Measurements from ENCODE around the gene COX11. TPM values are rescaled to one million over a fixed set of nuclear protein-coding genes. Genes with fewer than 3 reads are reported as not detected.
A peak's percentile ranks its signal among the peaks of the same experiment; 100 is the strongest.

COX11 gene
- total and polyA plus RNA-seq, 2 experiments from 2014 or later: 38.9 to 46.8 TPM

- in situ Hi-C loops (cut with MboI): no loop called here
- Histone ChIP-seq H3K4me3 (no peak overlapping the region), H3K4me1 (ENCODE audit: insufficient read depth) (peaks cover 32% of the 10 kb centered on the region), H2AFZ (no peak overlapping the region), H3K9me2 (ENCODE audit: insufficient read depth) (no peaks in the 10 kb centered on the region), H3F3A (ENCODE audit: insufficient read depth) (peaks cover 19% of the 10 kb centered on the region), H3K27ac (no peak overlapping the region), H3K4me2 (ENCODE audit: unreplicated experiment) (no peak overlapping the region), H3K27me3 (replicated peaks; ENCODE audit: insufficient read depth) (no peaks in the 10 kb centered on the region), H4K20me1 (ENCODE audit: insufficient read depth) (no peaks in the 10 kb centered on the region), H3K9me3 (ENCODE audit: low read depth) (no peaks in the 10 kb centered on the region), H3K36me3 (ENCODE audit: low read depth) (no peaks in the 10 kb centered on the region), H3K9ac (no peak overlapping the region), H3K79me2 (ENCODE audit: insufficient read depth) (no peaks in the 10 kb centered on the region)
- no peak for DNase-seq
- WGBS, 2 experiments (ENCODE audit: low coverage in 1 of 2, low lambda C conversion rate in 2 of 2, missing lambda C conversion rate in 2 of 2): 95 to 97% methylated on average over 2 of the region's 2 CpGs
- TF ChIP-seq EZH2 (IDR thresholded peaks at IDR 0.05; ENCODE audit: insufficient read depth, poor library complexity, severe bottlenecking) (no peak), EZH2phosphoT487 (IDR thresholded peaks at IDR 0.05; ENCODE audit: insufficient read depth, low read depth) (no peak)
These were observed 18.3 kb downstream of the COX11 start for GRCh38 chr17:54950116-54950515.

DNA sequence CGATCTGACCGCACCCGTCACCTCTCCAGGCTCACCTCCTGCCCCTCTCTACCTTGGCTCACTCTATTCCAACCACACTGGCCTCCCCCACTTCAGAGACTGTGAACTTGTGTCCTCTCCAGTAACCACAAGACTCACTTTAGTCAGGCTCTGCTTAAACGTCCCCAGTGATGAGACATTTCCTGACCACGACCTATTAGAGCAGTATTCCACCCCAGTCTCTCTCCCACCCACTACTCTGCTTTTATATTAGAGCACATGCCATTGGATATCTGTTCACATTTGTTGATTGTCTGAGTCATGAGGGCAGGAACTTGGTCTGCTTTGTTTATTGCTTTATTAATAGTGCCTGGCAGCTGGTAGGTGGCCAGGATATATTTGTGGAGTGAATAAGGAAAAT is 20.1 kb downstream of the COX11 start:
- in situ Hi-C loops (cut with MboI): no loop called here
- no peaks in the 10 kb centered on the region for H3K9me3 ChIP-seq (ENCODE audit: low read depth)
- H3K4me3 ChIP-seq: no peak overlapping the region
- H3K9ac ChIP-seq: no peak overlapping the region
- WGBS, 2 experiments (ENCODE audit: low coverage in 1 of 2, low lambda C conversion rate in 2 of 2, missing lambda C conversion rate in 2 of 2): 31 to 43% methylated on average over 5 of the region's 5 CpGs
- H3K4me1 ChIP-seq (ENCODE audit: insufficient read depth): peaks cover 40% of the 10 kb centered on the region
- H3K79me2 ChIP-seq (ENCODE audit: insufficient read depth): no peaks in the 10 kb centered on the region
- peak overlapping the region; percentile 26; the same call in 1 of the 2 replicates for H3K27ac ChIP-seq
- H3K36me3 ChIP-seq (ENCODE audit: low read depth): no peaks in the 10 kb centered on the region
- H3K9me2 ChIP-seq (ENCODE audit: insufficient read depth): no peaks in the 10 kb centered on the region
- H4K20me1 ChIP-seq (ENCODE audit: insufficient read depth): no peaks in the 10 kb centered on the region
- no peak for TF ChIP-seq EZH2 (IDR thresholded peaks at IDR 0.05; ENCODE audit: insufficient read depth, poor library complexity, severe bottlenecking)
- peak; percentile 65; the same call in 1 of the 2 replicates for TF ChIP-seq EZH2phosphoT487 (IDR thresholded peaks at IDR 0.05; ENCODE audit: insufficient read depth, low read depth)
- peak; percentile 90 for DNase-seq
- H3K4me2 ChIP-seq (ENCODE audit: unreplicated experiment): peak overlapping the region; percentile 18
- no peaks in the 10 kb centered on the region for H3K27me3 ChIP-seq (replicated peaks; ENCODE audit: insufficient read depth)
- H2AFZ ChIP-seq: no peak overlapping the region
- H3F3A ChIP-seq (ENCODE audit: insufficient read depth): peaks cover 25% of the 10 kb centered on the region

DNA sequence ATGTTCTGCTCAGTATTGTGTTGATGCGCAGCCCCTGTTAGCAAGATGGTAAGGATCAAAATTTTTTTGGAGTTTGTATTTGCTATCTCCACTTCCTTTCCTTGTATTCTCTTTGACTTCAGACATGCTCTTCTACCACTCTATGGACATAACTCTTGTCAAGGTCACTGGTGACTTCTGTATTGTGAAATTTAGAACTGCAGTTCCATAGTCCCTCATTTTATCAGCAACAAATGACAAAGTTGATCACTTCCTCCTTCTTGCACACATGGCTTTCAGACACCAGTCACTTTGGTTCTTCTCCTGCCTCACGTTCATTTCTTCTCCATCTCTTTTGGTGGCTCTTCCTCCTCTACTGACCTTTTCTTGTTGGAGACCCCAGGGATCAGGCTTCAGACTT is 21.1 kb downstream of the COX11 start:
- no peak overlapping the region for H2AFZ ChIP-seq
- H3K36me3 ChIP-seq (ENCODE audit: low read depth): no peaks in the 10 kb centered on the region; the same call in 1 of the 2 replicates
- no peaks in the 10 kb centered on the region for H4K20me1 ChIP-seq (ENCODE audit: insufficient read depth)
- peaks cover 25% of the 10 kb centered on the region for H3F3A ChIP-seq (ENCODE audit: insufficient read depth)
- no peaks in the 10 kb centered on the region for H3K27me3 ChIP-seq (replicated peaks; ENCODE audit: insufficient read depth)
- H3K79me2 ChIP-seq (ENCODE audit: insufficient read depth): no peaks in the 10 kb centered on the region
- no peak for TF ChIP-seq EZH2 (IDR thresholded peaks at IDR 0.05; ENCODE audit: insufficient read depth, poor library complexity, severe bottlenecking)
- no peak for TF ChIP-seq EZH2phosphoT487 (IDR thresholded peaks at IDR 0.05; ENCODE audit: insufficient read depth, low read depth)
- peaks cover 40% of the 10 kb centered on the region for H3K4me1 ChIP-seq (ENCODE audit: insufficient read depth)
- no peak overlapping the region for H3K9ac ChIP-seq
- H3K9me2 ChIP-seq (ENCODE audit: insufficient read depth): no peaks in the 10 kb centered on the region
- H3K4me3 ChIP-seq: no peak overlapping the region
- no peak overlapping the region for H3K4me2 ChIP-seq (ENCODE audit: unreplicated experiment)
- in situ Hi-C loops (cut with MboI): no loop called here
- no peak overlapping the region for H3K27ac ChIP-seq
- no peaks in the 10 kb centered on the region for H3K9me3 ChIP-seq (ENCODE audit: low read depth)
- WGBS, 2 experiments (ENCODE audit: low coverage in 1 of 2, low lambda C conversion rate in 2 of 2, missing lambda C conversion rate in 2 of 2): 96 to 98% methylated on average over 2 of the region's 2 CpGs
- no peak for DNase-seq

DNA sequence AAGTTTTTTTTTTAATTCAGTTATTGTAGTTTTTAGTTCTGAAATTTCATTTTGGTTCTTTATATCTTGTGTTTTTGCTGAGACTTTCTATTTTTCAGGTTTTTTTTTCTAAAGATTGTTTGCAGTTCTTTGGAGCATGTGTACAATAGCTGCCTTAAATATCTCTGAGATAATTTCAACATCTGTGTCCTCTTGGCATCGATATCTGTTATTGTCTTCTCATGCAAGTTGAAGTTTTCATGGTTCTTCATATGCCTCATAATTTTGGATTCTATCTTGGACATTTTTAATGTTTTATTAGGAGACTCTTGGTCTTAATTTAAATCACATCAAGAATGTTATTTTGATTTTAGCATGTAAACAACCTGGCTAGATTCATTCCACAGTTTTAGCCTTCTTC is 22.8 kb downstream of the COX11 start:
- Histone ChIP-seq H3K4me1 (ENCODE audit: insufficient read depth) (peaks cover 40% of the 10 kb centered on the region), H3F3A (ENCODE audit: insufficient read depth) (peaks cover 25% of the 10 kb centered on the region), H4K20me1 (ENCODE audit: insufficient read depth) (no peaks in the 10 kb centered on the region), H3K27ac (no peak overlapping the region), H3K27me3 (replicated peaks; ENCODE audit: insufficient read depth) (no peaks in the 10 kb centered on the region), H2AFZ (no peak overlapping the region), H3K79me2 (ENCODE audit: insufficient read depth) (no peaks in the 10 kb centered on the region), H3K9ac (no peak overlapping the region), H3K9me3 (ENCODE audit: low read depth) (no peaks in the 10 kb centered on the region), H3K4me2 (ENCODE audit: unreplicated experiment) (peak overlapping the region; percentile 34), H3K36me3 (ENCODE audit: low read depth) (no peaks in the 10 kb centered on the region; the same call in 1 of the 2 replicates), H3K4me3 (no peak overlapping the region), H3K9me2 (ENCODE audit: insufficient read depth) (no peaks in the 10 kb centered on the region)
- in situ Hi-C loops (cut with MboI): no loop called here
- DNase-seq: peak; percentile 24
- TF ChIP-seq EZH2phosphoT487 (IDR thresholded peaks at IDR 0.05; ENCODE audit: insufficient read depth, low read depth) (no peak), EZH2 (IDR thresholded peaks at IDR 0.05; ENCODE audit: insufficient read depth, poor library complexity, severe bottlenecking) (no peak)
- WGBS, 2 experiments (ENCODE audit: low coverage in 1 of 2, low lambda C conversion rate in 2 of 2, missing lambda C conversion rate in 2 of 2): 30 to 36% methylated on average over 1 of the region's 1 CpG

DNA sequence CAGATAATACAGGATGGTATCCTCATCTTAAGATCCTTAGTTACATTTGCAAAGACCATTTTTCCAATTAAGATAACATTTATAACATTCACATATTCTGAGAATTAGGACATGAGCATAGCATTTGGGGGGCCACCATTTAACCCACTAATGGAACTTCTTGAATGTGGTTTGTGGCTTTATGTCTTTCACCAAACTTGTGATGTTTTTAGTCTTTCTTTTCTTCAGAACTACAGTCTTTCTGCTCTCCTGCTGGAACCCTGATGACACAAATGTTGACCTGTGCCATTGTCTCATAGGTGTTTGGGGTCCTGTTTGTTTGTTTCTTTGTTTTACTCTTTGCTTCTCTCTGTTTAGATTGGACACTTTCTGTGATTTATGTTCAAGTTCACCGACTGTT is 23.2 kb downstream of the COX11 start:
- Histone ChIP-seq H3K4me3 (no peak overlapping the region), H3K9ac (no peak overlapping the region), H3K9me2 (ENCODE audit: insufficient read depth) (no peaks in the 10 kb centered on the region), H4K20me1 (ENCODE audit: insufficient read depth) (no peaks in the 10 kb centered on the region), H3K9me3 (ENCODE audit: low read depth) (no peaks in the 10 kb centered on the region), H3K27ac (peak overlapping the region; percentile 37; the same call in 1 of the 2 replicates), H3K4me1 (ENCODE audit: insufficient read depth) (peaks cover 40% of the 10 kb centered on the region), H3K79me2 (ENCODE audit: insufficient read depth) (no peaks in the 10 kb centered on the region), H3K27me3 (replicated peaks; ENCODE audit: insufficient read depth) (no peaks in the 10 kb centered on the region), H3F3A (ENCODE audit: insufficient read depth) (peaks cover 25% of the 10 kb centered on the region), H3K36me3 (ENCODE audit: low read depth) (no peaks in the 10 kb centered on the region; the same call in 1 of the 2 replicates), H2AFZ (no peak overlapping the region), H3K4me2 (ENCODE audit: unreplicated experiment) (peak overlapping the region; percentile 34)
- TF ChIP-seq EZH2 (IDR thresholded peaks at IDR 0.05; ENCODE audit: insufficient read depth, poor library complexity, severe bottlenecking): no peak
- no peak for TF ChIP-seq EZH2phosphoT487 (IDR thresholded peaks at IDR 0.05; ENCODE audit: insufficient read depth, low read depth)
- WGBS, 2 experiments (ENCODE audit: low coverage in 1 of 2, low lambda C conversion rate in 2 of 2, missing lambda C conversion rate in 2 of 2): 15 to 23% methylated on average over 1 of the region's 1 CpG
- in situ Hi-C loops (cut with MboI): no loop called here
- DNase-seq: no peak
